Caco-2 (cell line): ENCODE data around the gene PTPRN2. TPM values are rescaled to one million over a fixed set of nuclear protein-coding genes. Genes with fewer than 3 reads are reported as not detected.

ENCODE experiments used
- BruUV-seq: library from RNA; stranded (reverse); fragments of 400-500 nt; replicated peaks from 2 replicates; lab custom pipeline; 2021; lab: Mats Ljungman, UMichigan
- CTCF ChIA-PET: fragments of 300-600 bp; sonication (Branson Sonifier 250); formaldehyde crosslinking; loops from one replicate; lab custom pipeline; 2022; ENCODE audit warnings: antibody characterized with exemption; lab: Charles Lee
- POLR2A ChIA-PET: fragments of 300-600 bp; sonication (Branson Sonifier 250); formaldehyde crosslinking; loops from one replicate; lab custom pipeline; 2022; ENCODE audit warnings: antibody characterized with exemption; lab: Charles Lee
- DNase-seq, 2 experiments: peaks; one replicate each; pipeline versions ENCODE4 v3.0.0 to v3.0.0-alpha.2; 2020 to 2022
- H3K27me3 ChIP-seq: replicated peaks from 2 replicates; pipeline ENCODE4 v1.6.0; 2011; ENCODE audit warnings: low read length; ENCODE audit not compliant: control insufficient read depth, insufficient read depth
- H3K36me3 ChIP-seq: 2 replicates; pipeline ENCODE4 v1.5.1; 2011; ENCODE audit warnings: low read length; ENCODE audit not compliant: control insufficient read depth, insufficient read depth
- H3K4me1 ChIP-seq: fragments of 250-450 bp; sonication (Bioruptor Pico); 2 replicates; pipeline ENCODE4 v1.5.1; 2020; ENCODE audit warnings: mild to moderate bottlenecking
- H3K4me3 ChIP-seq: 2 replicates; pipeline ENCODE4 v1.5.1; 2011; ENCODE audit warnings: low read depth, mild to moderate bottlenecking, control low read depth, low read length
- H3K9me3 ChIP-seq: fragments of 250-450 bp; sonication (Bioruptor Pico); 2 replicates; pipeline ENCODE4 v1.5.1; 2020; ENCODE audit warnings: mild to moderate bottlenecking, moderate library complexity
- H3K27ac Mint-ChIP-seq: one replicate; pipeline ENCODE4 v1.8.0; 2022; ENCODE audit warnings: mixed read lengths; ENCODE audit not compliant: unreplicated experiment
- H3K27me3 Mint-ChIP-seq: one replicate; pipeline ENCODE4 v1.8.0; 2022; ENCODE audit warnings: mixed read lengths; ENCODE audit not compliant: insufficient read depth, unreplicated experiment
- H3K36me3 Mint-ChIP-seq: one replicate; pipeline ENCODE4 v1.8.0; 2022; ENCODE audit warnings: mild to moderate bottlenecking, mixed read lengths; ENCODE audit not compliant: insufficient read depth, unreplicated experiment
- H3K4me1 Mint-ChIP-seq: one replicate; pipeline ENCODE4 v1.8.0; 2022; ENCODE audit warnings: low read depth, mixed read lengths; ENCODE audit not compliant: unreplicated experiment
- H3K4me3 Mint-ChIP-seq: one replicate; pipeline ENCODE4 v1.8.0; 2022; ENCODE audit warnings: mild to moderate bottlenecking, moderate library complexity, mixed read lengths; ENCODE audit not compliant: unreplicated experiment
- H3K9me3 Mint-ChIP-seq: one replicate; pipeline ENCODE4 v1.8.0; 2022; ENCODE audit warnings: mixed read lengths; ENCODE audit not compliant: unreplicated experiment
- CTCF ChIP-seq, 2 experiments: fragments of 200-600 bp in 1 of 2; IDR thresholded peaks; 1 replicate in 1 of 2; 2 replicates in 1 of 2; pipeline versions ENCODE4 v1.5.1 to v1.8.0; 2011 to 2022; ENCODE audit warnings: antibody characterized with exemption in 1 of 2, control low read depth in 1 of 2, inconsistent platforms in 1 of 2, low read depth in 1 of 2, low read length in 1 of 2, mild to moderate bottlenecking in 1 of 2, moderate library complexity in 1 of 2; ENCODE audit not compliant: insufficient read depth in 1 of 2, severe bottlenecking in 1 of 2, unreplicated experiment in 1 of 2
- intact Hi-C: fragments of 100-400 bp; cut with micrococcal nuclease; formaldehyde crosslinking; loops from one replicate; pipeline ENCODE4 v1.10.0; 2022; ENCODE audit not compliant: unreplicated experiment
- total RNA-seq: library from RNA; stranded (reverse); gene quantifications from 2 replicates; pipeline ENCODE4 v1.2.3, GENCODE V29; 2022

Gene PTPRN2
- total RNA-seq, 1 experiment from 2014 or later = 1.4 TPM

- no TSS peak for BruUV-seq
- H3K9me3 Mint-ChIP-seq = peaks cover 32% of the 10 kb centered on the region
- H3K36me3 Mint-ChIP-seq = no peaks in the 10 kb centered on the region
- H3K27me3 Mint-ChIP-seq = no peaks in the 10 kb centered on the region
- H3K4me1 Mint-ChIP-seq = no peaks in the 10 kb centered on the region
- DNase-seq = no peak
- CTCF ChIA-PET = no interaction called here
- Histone ChIP-seq H3K36me3 (no peaks in the 10 kb centered on the region), H3K9me3 (peaks cover 5% of the 10 kb centered on the region; the same call in 1 of the 2 replicates), H3K4me1 (no peaks in the 10 kb centered on the region), H3K4me3 (no peak overlapping the region), H3K27me3 (no peaks in the 10 kb centered on the region)
- POLR2A ChIA-PET = no interaction called here
- no peak overlapping the region for H3K27ac Mint-ChIP-seq
- intact Hi-C loops = no loop called here
- H3K4me3 Mint-ChIP-seq = no peak overlapping the region
- no peak for TF ChIP-seq CTCF (IDR thresholded peaks at IDR 0.05; ENCODE audit: insufficient read depth in 1 of 2, low read depth in 1 of 2, low read length in 1 of 2, severe bottlenecking in 1 of 2, unreplicated experiment in 1 of 2)
Observed at GRCh38 chr7:158054611-158055010, 533.0 kb downstream of the PTPRN2 start.

- Mint-ChIP-seq H3K9me3 (peaks cover 32% of the 10 kb centered on the region), H3K36me3 (no peaks in the 10 kb centered on the region), H3K27me3 (no peaks in the 10 kb centered on the region), H3K4me3 (no peak overlapping the region), H3K4me1 (no peaks in the 10 kb centered on the region), H3K27ac (no peak overlapping the region)
- DNase-seq = no peak
- ChIA-PET POLR2A (no interaction called here), CTCF (no interaction called here)
- H3K4me3 ChIP-seq = no peak overlapping the region
- TF ChIP-seq CTCF (IDR thresholded peaks at IDR 0.05; ENCODE audit: insufficient read depth in 1 of 2, low read depth in 1 of 2, low read length in 1 of 2, severe bottlenecking in 1 of 2, unreplicated experiment in 1 of 2) = no peak
- H3K9me3 ChIP-seq = peaks cover 5% of the 10 kb centered on the region; the same call in 1 of the 2 replicates
- no peaks in the 10 kb centered on the region for H3K36me3 ChIP-seq
- no peaks in the 10 kb centered on the region for H3K27me3 ChIP-seq
- BruUV-seq = no TSS peak
- no peaks in the 10 kb centered on the region for H3K4me1 ChIP-seq
- intact Hi-C loops = no loop called here
Observed at GRCh38 chr7:158054081-158054480, 533.5 kb downstream of the PTPRN2 start.

GRCh38 chr7:158053183-158053915 lies 534.3 kb downstream of the PTPRN2 start:
- Histone ChIP-seq H3K36me3 (no peaks in the 10 kb centered on the region), H3K9me3 (peaks cover 5% of the 10 kb centered on the region; the same call in 1 of the 2 replicates), H3K4me3 (no peak overlapping the region), H3K27me3 (no peaks in the 10 kb centered on the region), H3K4me1 (no peaks in the 10 kb centered on the region)
- Mint-ChIP-seq H3K27ac (no peak overlapping the region), H3K4me1 (no peaks in the 10 kb centered on the region), H3K36me3 (no peaks in the 10 kb centered on the region), H3K9me3 (peaks cover 32% of the 10 kb centered on the region), H3K4me3 (no peak overlapping the region), H3K27me3 (no peaks in the 10 kb centered on the region)
- ChIA-PET CTCF (no interaction called here), POLR2A (no interaction called here)
- no TSS peak for BruUV-seq
- intact Hi-C loops = no loop called here
- DNase-seq = no peak
- TF ChIP-seq CTCF (IDR thresholded peaks at IDR 0.05; ENCODE audit: insufficient read depth in 1 of 2, low read depth in 1 of 2, low read length in 1 of 2, severe bottlenecking in 1 of 2, unreplicated experiment in 1 of 2) = no peak
